Measurements from ENCODE around the gene AUTS2.

The AUTS2 gene

DNA sequence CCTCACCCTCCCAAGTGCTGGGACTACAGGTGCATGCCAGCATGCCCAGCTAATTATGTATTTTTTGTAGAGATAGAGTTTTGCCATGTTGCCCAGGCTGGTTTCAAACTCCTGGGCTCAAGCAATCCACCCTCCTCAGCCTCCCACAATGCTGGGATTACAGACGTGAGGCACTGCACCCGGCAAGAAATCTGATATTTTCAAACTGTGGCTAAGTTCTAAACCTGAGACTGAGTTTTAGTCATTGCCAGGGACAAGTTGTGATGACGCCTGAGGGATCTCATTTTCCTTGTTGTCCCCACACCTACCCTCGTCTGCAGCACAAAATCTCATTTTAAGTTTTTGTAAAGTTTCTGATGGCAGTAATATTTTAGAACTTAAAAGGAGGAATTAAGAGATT lies 9.8 kb downstream of the AUTS2 start:
- ATAC-seq (ENCODE audit: low read depth), result no peak
- no peaks in the 10 kb centered on the region for H3K36me3 ChIP-seq (ENCODE audit: low read depth)
- H3K27me3 ChIP-seq (ENCODE audit: insufficient read depth, poor library complexity, severe bottlenecking), result peaks cover 3% of the 10 kb centered on the region
- no peaks in the 10 kb centered on the region for H3K4me1 ChIP-seq (ENCODE audit: insufficient read depth, poor library complexity, severe bottlenecking)
- no peaks in the 10 kb centered on the region for H3K9me3 ChIP-seq (ENCODE audit: severe bottlenecking)
- H3K27ac ChIP-seq (ENCODE audit: poor library complexity, severe bottlenecking), result no peak overlapping the region
- DNase-seq (ENCODE audit: low spot score), result no peak
- H3K4me3 ChIP-seq (ENCODE audit: severe bottlenecking), result no peak overlapping the region
- TF ChIP-seq, protein P1, sequence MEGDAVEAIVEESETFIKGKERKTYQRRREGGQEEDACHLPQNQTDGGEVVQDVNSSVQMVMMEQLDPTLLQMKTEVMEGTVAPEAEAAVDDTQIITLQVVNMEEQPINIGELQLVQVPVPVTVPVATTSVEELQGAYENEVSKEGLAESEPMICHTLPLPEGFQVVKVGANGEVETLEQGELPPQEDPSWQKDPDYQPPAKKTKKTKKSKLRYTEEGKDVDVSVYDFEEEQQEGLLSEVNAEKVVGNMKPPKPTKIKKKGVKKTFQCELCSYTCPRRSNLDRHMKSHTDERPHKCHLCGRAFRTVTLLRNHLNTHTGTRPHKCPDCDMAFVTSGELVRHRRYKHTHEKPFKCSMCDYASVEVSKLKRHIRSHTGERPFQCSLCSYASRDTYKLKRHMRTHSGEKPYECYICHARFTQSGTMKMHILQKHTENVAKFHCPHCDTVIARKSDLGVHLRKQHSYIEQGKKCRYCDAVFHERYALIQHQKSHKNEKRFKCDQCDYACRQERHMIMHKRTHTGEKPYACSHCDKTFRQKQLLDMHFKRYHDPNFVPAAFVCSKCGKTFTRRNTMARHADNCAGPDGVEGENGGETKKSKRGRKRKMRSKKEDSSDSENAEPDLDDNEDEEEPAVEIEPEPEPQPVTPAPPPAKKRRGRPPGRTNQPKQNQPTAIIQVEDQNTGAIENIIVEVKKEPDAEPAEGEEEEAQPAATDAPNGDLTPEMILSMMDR (IDR thresholded peaks at IDR 0.05; ENCODE audit: poor library complexity, severe bottlenecking), result no peak

DNA sequence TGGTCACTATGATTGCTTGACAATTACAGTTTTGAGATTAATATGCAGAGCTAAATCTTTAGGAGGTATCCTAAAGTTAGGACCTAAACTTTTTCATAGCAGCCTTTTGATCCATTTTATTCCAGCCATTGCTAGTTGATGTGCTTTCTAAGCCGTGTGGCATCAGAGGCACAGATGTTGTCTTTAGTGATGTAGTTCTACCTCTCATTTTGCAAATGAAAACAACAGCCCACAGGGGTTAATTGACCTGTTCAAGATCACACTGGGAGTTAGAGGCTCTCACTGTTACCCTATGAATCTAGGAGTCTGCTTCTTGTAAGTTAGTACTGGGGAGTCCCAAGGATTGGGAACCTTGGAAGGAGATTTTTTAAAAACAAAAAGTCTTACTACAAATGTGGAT lies 10.6 kb downstream of the AUTS2 start:
- no peak for ATAC-seq (ENCODE audit: low read depth)
- TF ChIP-seq, protein P1 (IDR thresholded peaks at IDR 0.05; ENCODE audit: poor library complexity, severe bottlenecking), result no peak
- no peaks in the 10 kb centered on the region for H3K4me1 ChIP-seq (ENCODE audit: insufficient read depth, poor library complexity, severe bottlenecking)
- no peak overlapping the region for H3K27ac ChIP-seq (ENCODE audit: poor library complexity, severe bottlenecking)
- no peaks in the 10 kb centered on the region for H3K9me3 ChIP-seq (ENCODE audit: severe bottlenecking)
- H3K27me3 ChIP-seq (ENCODE audit: insufficient read depth, poor library complexity, severe bottlenecking), result peaks cover 3% of the 10 kb centered on the region
- H3K36me3 ChIP-seq (ENCODE audit: low read depth), result no peaks in the 10 kb centered on the region
- DNase-seq (ENCODE audit: low spot score), result no peak
- H3K4me3 ChIP-seq (ENCODE audit: severe bottlenecking), result no peak overlapping the region

DNA sequence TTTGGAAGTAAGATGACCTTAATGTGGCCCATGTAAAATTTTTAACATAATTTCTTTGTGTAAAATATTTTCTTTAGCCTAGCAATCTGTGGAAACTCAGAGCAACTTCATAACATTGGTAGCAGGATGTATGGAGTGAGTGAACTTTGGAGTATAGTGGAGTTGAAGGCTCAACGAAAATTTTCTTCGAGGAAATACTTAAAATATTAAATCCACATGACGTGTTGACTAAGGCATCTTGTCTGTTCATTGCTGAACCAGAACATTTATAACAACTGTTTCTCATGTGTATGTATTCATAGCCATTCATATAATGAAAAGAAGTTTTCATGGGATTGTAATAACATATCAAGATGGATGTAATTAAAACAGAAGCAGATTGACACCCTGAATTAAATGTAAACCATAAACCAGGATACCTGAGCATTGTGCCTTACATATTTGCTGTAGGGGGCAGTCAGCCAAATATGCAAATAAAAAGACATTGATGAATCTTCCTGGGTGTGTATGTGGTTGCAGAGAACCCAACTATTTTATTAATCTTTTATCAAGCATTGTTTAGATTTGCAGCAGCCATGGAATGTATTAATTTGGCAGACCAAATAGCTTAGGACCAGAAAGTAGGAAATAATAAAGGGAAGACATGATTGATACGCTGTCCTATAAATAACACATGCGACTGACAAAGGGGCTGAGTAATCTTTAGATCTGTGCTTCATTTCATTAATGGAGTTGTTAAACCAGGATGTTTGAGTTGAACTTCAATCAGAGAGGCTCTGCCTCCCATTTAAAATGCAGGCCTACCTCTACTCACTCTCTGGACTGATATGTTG lies 11.5 kb downstream of the AUTS2 start:
- ATAC-seq (ENCODE audit: low read depth) (no peak), DNase-seq (ENCODE audit: low spot score) (no peak)
- no peaks in the 10 kb centered on the region for H3K9me3 ChIP-seq (ENCODE audit: severe bottlenecking)
- no peaks in the 10 kb centered on the region for H3K36me3 ChIP-seq (ENCODE audit: low read depth)
- TF ChIP-seq, protein P1 (IDR thresholded peaks at IDR 0.05; ENCODE audit: poor library complexity, severe bottlenecking), result no peak
- H3K4me1 ChIP-seq (ENCODE audit: insufficient read depth, poor library complexity, severe bottlenecking), result no peaks in the 10 kb centered on the region
- no peak overlapping the region for H3K4me3 ChIP-seq (ENCODE audit: severe bottlenecking)
- H3K27me3 ChIP-seq (ENCODE audit: insufficient read depth, poor library complexity, severe bottlenecking), result no peaks in the 10 kb centered on the region
- H3K27ac ChIP-seq (ENCODE audit: poor library complexity, severe bottlenecking), result no peak overlapping the region

DNA sequence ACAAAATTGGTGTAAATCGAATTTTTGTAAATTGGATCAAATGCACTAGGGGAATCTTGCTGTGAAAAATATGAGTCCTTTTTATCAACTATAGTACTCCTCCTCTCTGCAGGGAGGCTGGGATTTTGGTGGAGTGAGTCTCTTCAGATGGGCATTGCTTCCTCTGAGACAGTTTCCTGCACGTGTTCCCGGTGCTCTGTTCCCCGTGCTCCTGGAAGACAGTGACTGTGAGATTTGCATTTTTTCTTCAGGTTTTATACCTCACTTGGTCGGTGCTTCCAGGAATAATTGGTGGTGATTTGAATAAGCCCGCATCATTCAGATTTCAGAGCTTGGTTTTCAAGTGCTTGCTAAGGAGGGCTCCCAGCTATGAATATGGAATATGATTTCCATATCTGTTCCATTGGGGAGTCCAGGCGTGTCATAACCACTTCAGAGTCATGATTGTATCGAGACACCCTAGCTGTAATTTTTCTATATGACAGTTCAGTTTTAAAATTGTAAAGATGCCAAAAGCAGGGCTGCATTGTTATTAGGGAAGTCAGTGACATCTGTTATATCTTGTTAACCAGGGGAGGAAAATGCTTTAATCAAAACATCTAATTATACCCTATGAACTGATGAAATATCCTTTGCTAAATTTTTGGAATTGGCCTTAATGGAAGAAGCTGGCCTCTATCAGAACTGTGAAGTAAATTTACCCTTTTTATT lies 12.3 kb downstream of the AUTS2 start:
- DNase-seq (ENCODE audit: low spot score), result no peak

More for the DNA sequence above, 12.3 kb downstream of the AUTS2 start:
- H3K27ac ChIP-seq (ENCODE audit: poor library complexity, severe bottlenecking), result no peak overlapping the region
- ATAC-seq (ENCODE audit: low read depth), result no peak
- no peaks in the 10 kb centered on the region for H3K4me1 ChIP-seq (ENCODE audit: insufficient read depth, poor library complexity, severe bottlenecking)
- H3K27me3 ChIP-seq (ENCODE audit: insufficient read depth, poor library complexity, severe bottlenecking), result no peaks in the 10 kb centered on the region
- no peaks in the 10 kb centered on the region for H3K9me3 ChIP-seq (ENCODE audit: severe bottlenecking)
- TF ChIP-seq, protein P1 (IDR thresholded peaks at IDR 0.05; ENCODE audit: poor library complexity, severe bottlenecking), result no peak
- H3K36me3 ChIP-seq (ENCODE audit: low read depth), result no peaks in the 10 kb centered on the region
- no peak overlapping the region for H3K4me3 ChIP-seq (ENCODE audit: severe bottlenecking)
